Gastroesophageal sphincter (tissue), 4 donors: Measurements from ENCODE around the gene PRF1. TPM values are rescaled to one million over a fixed set of nuclear protein-coding genes. Genes with fewer than 3 reads are reported as not detected.

Experiments used
- ATAC-seq: fragments of 150-250 bp; one replicate; pipeline ENCODE4 v1.9.1; 2016; ENCODE audit warnings: mild to moderate bottlenecking, moderate library complexity
- H3K27ac ChIP-seq, 4 donors: fragments of 200-600 bp; sonication (generic) in 3 of 4; 1 replicate in 3 of 4; 2 replicates in 1 of 4; pipeline ENCODE4 v1.5.1; 2016 to 2019
- H3K27me3 ChIP-seq: fragments of 200-600 bp; sonication (generic); one replicate; pipeline ENCODE4 v1.5.1; 2019
- H3K36me3 ChIP-seq, 2 donors: fragments of 200-600 bp; sonication (generic); one replicate each; pipeline ENCODE4 v1.5.1; 2019; ENCODE audit warnings: control low read depth in 1 of 2
- H3K4me1 ChIP-seq, 3 donors: fragments of 200-600 bp; sonication (generic); 1 replicate in 2 of 3; 2 replicates in 1 of 3; pipeline ENCODE4 v1.5.1; 2016 to 2019; ENCODE audit warnings: control low read depth in 2 of 3
- H3K4me3 ChIP-seq, 2 donors: fragments of 200-600 bp; sonication (generic); one replicate each; pipeline ENCODE4 v1.5.1; 2019; ENCODE audit warnings: mild to moderate bottlenecking in 1 of 2, moderate library complexity in 1 of 2
- H3K9me3 ChIP-seq, 3 donors: fragments of 200-600 bp; sonication (generic); one replicate each; pipeline ENCODE4 v1.5.1; 2017 to 2019; ENCODE audit warnings: control low read depth in 2 of 3
- CTCF ChIP-seq, 4 experiments: fragments of 200-600 bp in 2 of 4; fragments of 450-650 bp in 2 of 4; sonication (generic) in 1 of 4; IDR thresholded peaks; one replicate each; pipeline ENCODE4 v1.5.1; 2017 to 2019; ENCODE audit warnings: antibody characterized with exemption in 4 of 4, mild to moderate bottlenecking in 2 of 4, moderate library complexity in 2 of 4
- EP300 ChIP-seq: sonication (generic); formaldehyde crosslinking; IDR thresholded peaks from one replicate; pipeline ENCODE4 v1.6.1; 2017; ENCODE audit warnings: antibody characterized with exemption, mild to moderate bottlenecking
- POLR2A ChIP-seq, 2 donors: fragments of 450-650 bp; IDR thresholded peaks; one replicate each; pipeline ENCODE4 v1.6.1; 2017; ENCODE audit warnings: antibody characterized with exemption in 2 of 2, mild to moderate bottlenecking in 2 of 2, moderate library complexity in 1 of 2
- POLR2AphosphoS5 ChIP-seq: sonication (generic); formaldehyde crosslinking; IDR thresholded peaks from one replicate; pipeline ENCODE4 v1.6.1; 2017; ENCODE audit warnings: antibody characterized with exemption
- WGBS, 2 donors: methylation state at CpG; one replicate each; pipeline ENCODE4 v1.1.5; 2018; ENCODE audit warnings: low coverage in 1 of 2; 5-methylcytosine and 5-hydroxymethylcytosine counted together
- total RNA-seq, 4 donors: library from RNA; depleted of rRNA; stranded (reverse); fragments of >200 nt; gene quantifications; one replicate each; pipeline ENCODE4 v1.1.0, GENCODE V29; 2016

The PRF1 gene
- total RNA-seq, 4 donors from 2014 or later = 0.96 to 3.9 (median 2.0) TPM; not detected in 1

- TF ChIP-seq EP300 (no peak), POLR2A (IDR thresholded peaks at IDR 0.05) (no peak), POLR2AphosphoS5 (no peak), CTCF (IDR thresholded peaks at IDR 0.05) (no peak)
- no peaks in the 10 kb centered on the region for H3K36me3 ChIP-seq
- 72 to 100% methylated on average over 2 to 12 of the region's 16 CpGs for WGBS, 2 donors
Observed at GRCh38 chr10:70592746-70593512, 9.6 kb downstream of the PRF1 start.

GRCh38 chr10:70592186-70592735, 10.3 kb downstream of the PRF1 start:
- no peaks in the 10 kb centered on the region for H3K9me3 ChIP-seq
- ATAC-seq = no peak
- TF ChIP-seq POLR2AphosphoS5 = no peak
- TF ChIP-seq EP300 = no peak
- TF ChIP-seq CTCF (IDR thresholded peaks at IDR 0.05) = no peak
- no peak for TF ChIP-seq POLR2A (IDR thresholded peaks at IDR 0.05)
- H3K27ac ChIP-seq = no peak overlapping the region
- no peak overlapping the region for H3K4me3 ChIP-seq
- H3K27me3 ChIP-seq = no peaks in the 10 kb centered on the region
- H3K36me3 ChIP-seq = no peaks in the 10 kb centered on the region
- WGBS, 2 donors = 92 to 93% methylated on average over 2 of the region's 2 CpGs
- peaks cover 0 to 9% (median 0%) of the 10 kb centered on the region in 3 donors for H3K4me1 ChIP-seq

More at GRCh38 chr10:70592746-70593512, 9.6 kb downstream of the PRF1 start:
- no peak for ATAC-seq
- no peaks in the 10 kb centered on the region for H3K9me3 ChIP-seq
- no peak overlapping the region for H3K27ac ChIP-seq
- H3K4me3 ChIP-seq = no peak overlapping the region
- H3K4me1 ChIP-seq = peaks cover 0 to 9% (median 0%) of the 10 kb centered on the region in 3 donors
- no peaks in the 10 kb centered on the region for H3K27me3 ChIP-seq

- no peak overlapping the region for H3K27ac ChIP-seq
- no peaks in the 10 kb centered on the region for H3K36me3 ChIP-seq
- WGBS, 2 donors = 63% methylated on average over 3 of the region's 5 CpGs; no CpG with 5 or more reads in 1 of the 2 donors
- H3K4me1 ChIP-seq = peaks cover 0 to 9% (median 0%) of the 10 kb centered on the region in 3 donors
- ATAC-seq = no peak
- TF ChIP-seq POLR2A (IDR thresholded peaks at IDR 0.05) = no peak
- TF ChIP-seq POLR2AphosphoS5 = no peak
- TF ChIP-seq CTCF (IDR thresholded peaks at IDR 0.05) = no peak
- no peak for TF ChIP-seq EP300
- no peak overlapping the region for H3K4me3 ChIP-seq
- H3K27me3 ChIP-seq = no peaks in the 10 kb centered on the region
- H3K9me3 ChIP-seq = no peaks in the 10 kb centered on the region
Observed at GRCh38 chr10:70590655-70591416, 11.7 kb downstream of the PRF1 start.

- 54 to 89% methylated on average over 3 to 4 of the region's 5 CpGs for WGBS, 2 donors
- Histone ChIP-seq H3K27ac (peak overlapping the region in 2 of 4 donors; percentile 1 to 32), H3K4me3 (no peak overlapping the region), H3K4me1 (peaks cover 0 to 9% (median 0%) of the 10 kb centered on the region in 3 donors), H3K36me3 (no peaks in the 10 kb centered on the region), H3K27me3 (no peaks in the 10 kb centered on the region), H3K9me3 (no peaks in the 10 kb centered on the region)
- TF ChIP-seq CTCF (IDR thresholded peaks at IDR 0.05) (no peak), POLR2AphosphoS5 (no peak), EP300 (no peak), POLR2A (IDR thresholded peaks at IDR 0.05) (no peak)
- no peak for ATAC-seq
Observed at GRCh38 chr10:70589762-70590654, 12.5 kb downstream of the PRF1 start.
